Measurements from ENCODE around the gene LSS.

GRCh38 chr21:46255758-46256337 is 27.3 kb upstream of the LSS start:
- TF ChIP-seq, protein P1, sequence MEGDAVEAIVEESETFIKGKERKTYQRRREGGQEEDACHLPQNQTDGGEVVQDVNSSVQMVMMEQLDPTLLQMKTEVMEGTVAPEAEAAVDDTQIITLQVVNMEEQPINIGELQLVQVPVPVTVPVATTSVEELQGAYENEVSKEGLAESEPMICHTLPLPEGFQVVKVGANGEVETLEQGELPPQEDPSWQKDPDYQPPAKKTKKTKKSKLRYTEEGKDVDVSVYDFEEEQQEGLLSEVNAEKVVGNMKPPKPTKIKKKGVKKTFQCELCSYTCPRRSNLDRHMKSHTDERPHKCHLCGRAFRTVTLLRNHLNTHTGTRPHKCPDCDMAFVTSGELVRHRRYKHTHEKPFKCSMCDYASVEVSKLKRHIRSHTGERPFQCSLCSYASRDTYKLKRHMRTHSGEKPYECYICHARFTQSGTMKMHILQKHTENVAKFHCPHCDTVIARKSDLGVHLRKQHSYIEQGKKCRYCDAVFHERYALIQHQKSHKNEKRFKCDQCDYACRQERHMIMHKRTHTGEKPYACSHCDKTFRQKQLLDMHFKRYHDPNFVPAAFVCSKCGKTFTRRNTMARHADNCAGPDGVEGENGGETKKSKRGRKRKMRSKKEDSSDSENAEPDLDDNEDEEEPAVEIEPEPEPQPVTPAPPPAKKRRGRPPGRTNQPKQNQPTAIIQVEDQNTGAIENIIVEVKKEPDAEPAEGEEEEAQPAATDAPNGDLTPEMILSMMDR (IDR thresholded peaks at IDR 0.05), result no peak
- TF ChIP-seq POLR2A (IDR thresholded peaks at IDR 0.05) (no peak), POLR2AphosphoS5 (IDR thresholded peaks at IDR 0.05) (no peak)
